CD4-positive, alpha-beta T cell treated with Interleukin-6 for 4 hours (primary cell): ENCODE data around the gene MRRF.

Experiments
- DNase-seq: peaks from one replicate; pipeline ENCODE4 v3.0.0-alpha.2; 2020; ENCODE audit warnings: mixed read lengths

MRRF gene

GRCh38 chr9:122333169-122333808, 68.6 kb downstream of the MRRF start:
- DNase-seq, result no peak

GRCh38 chr9:122334916-122335315, 70.2 kb downstream of the MRRF start:
- DNase-seq, result no peak

- DNase-seq, result no peak
Observed at GRCh38 chr9:122336189-122336588, 71.5 kb downstream of the MRRF start.

GRCh38 chr9:122336866-122337555, 72.3 kb downstream of the MRRF start:
- no peak for DNase-seq

GRCh38 chr9:122337556-122337929, 72.9 kb downstream of the MRRF start:
- DNase-seq, result no peak

GRCh38 chr9:122338536-122338935, 73.9 kb downstream of the MRRF start:
- no peak for DNase-seq

GRCh38 chr9:122338994-122339393, 74.3 kb downstream of the MRRF start:
- no peak for DNase-seq

- no peak for DNase-seq
Observed at GRCh38 chr9:122339579-122339978, 74.9 kb downstream of the MRRF start.

- no peak for DNase-seq
Observed at GRCh38 chr9:122340161-122340560, 75.5 kb downstream of the MRRF start.

GRCh38 chr9:122342323-122343050, 77.8 kb downstream of the MRRF start:
- no peak for DNase-seq

- no peak for DNase-seq
Observed at GRCh38 chr9:122346478-122347347, 82.0 kb downstream of the MRRF start.

GRCh38 chr9:122347348-122348287, 82.9 kb downstream of the MRRF start:
- peak; percentile 12 for DNase-seq

- DNase-seq, result no peak
Observed at GRCh38 chr9:122348288-122348777, 83.7 kb downstream of the MRRF start.

GRCh38 chr9:122348791-122349190, 84.1 kb downstream of the MRRF start:
- no peak for DNase-seq

GRCh38 chr9:122349201-122349600, 84.5 kb downstream of the MRRF start:
- no peak for DNase-seq

GRCh38 chr9:122350577-122351355, 86.1 kb downstream of the MRRF start:
- peak; percentile 78 for DNase-seq

GRCh38 chr9:122354536-122355199, 90.0 kb downstream of the MRRF start:
- no peak for DNase-seq

GRCh38 chr9:122355336-122355875, 90.7 kb downstream of the MRRF start:
- no peak for DNase-seq

- no peak for DNase-seq
Observed at GRCh38 chr9:122356627-122357026, 91.9 kb downstream of the MRRF start.

GRCh38 chr9:122360891-122361290, 96.2 kb downstream of the MRRF start:
- no peak for DNase-seq
